Esophagus muscularis mucosa (tissue), 4 donors: ENCODE data around the gene EXOSC7.

ENCODE experiments used
- EP300 ChIP-seq: sonication (generic); formaldehyde crosslinking; IDR thresholded peaks from one replicate; pipeline ENCODE4 v1.6.1; 2017; ENCODE audit warnings: antibody characterized with exemption
- POLR2AphosphoS5 ChIP-seq, 2 donors: sonication (generic); formaldehyde crosslinking; IDR thresholded peaks; one replicate each; pipeline ENCODE4 v1.6.1; 2017; ENCODE audit warnings: antibody characterized with exemption in 2 of 2
- TF ChIP-seq, protein P1 (sequence below), 3 experiments: fragments of 200-600 bp in 2 of 3; fragments of 450-650 bp in 1 of 3; sonication (generic) in 2 of 3; IDR thresholded peaks; one replicate each; pipeline ENCODE4 v1.5.1; 2017 to 2019; ENCODE audit warnings: antibody characterized with exemption in 3 of 3, mild to moderate bottlenecking in 2 of 3, moderate library complexity in 1 of 3

DNA sequence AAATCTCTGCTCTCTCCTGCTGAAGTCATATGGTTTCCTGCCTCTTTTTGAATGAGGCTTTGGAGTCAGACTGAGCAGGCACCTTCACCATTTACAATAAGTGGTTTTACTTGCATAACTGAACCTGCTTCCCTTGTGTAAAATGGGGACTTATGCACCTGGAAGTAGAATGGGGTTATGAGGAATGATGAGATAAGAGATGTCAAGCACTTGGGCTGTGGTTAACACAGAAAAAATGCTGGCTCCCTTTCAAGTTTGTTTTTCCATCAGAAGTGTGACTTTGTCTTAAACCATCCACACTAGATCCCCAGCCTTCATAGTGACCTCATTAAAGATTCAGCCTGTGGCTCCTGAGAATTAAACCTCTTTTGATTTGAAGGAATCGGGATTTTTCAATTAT lies 5.2 kb downstream of the EXOSC7 start:
- TF ChIP-seq POLR2AphosphoS5 (IDR thresholded peaks at IDR 0.05) (no peak), EP300 (no peak)
- TF ChIP-seq, protein P1, sequence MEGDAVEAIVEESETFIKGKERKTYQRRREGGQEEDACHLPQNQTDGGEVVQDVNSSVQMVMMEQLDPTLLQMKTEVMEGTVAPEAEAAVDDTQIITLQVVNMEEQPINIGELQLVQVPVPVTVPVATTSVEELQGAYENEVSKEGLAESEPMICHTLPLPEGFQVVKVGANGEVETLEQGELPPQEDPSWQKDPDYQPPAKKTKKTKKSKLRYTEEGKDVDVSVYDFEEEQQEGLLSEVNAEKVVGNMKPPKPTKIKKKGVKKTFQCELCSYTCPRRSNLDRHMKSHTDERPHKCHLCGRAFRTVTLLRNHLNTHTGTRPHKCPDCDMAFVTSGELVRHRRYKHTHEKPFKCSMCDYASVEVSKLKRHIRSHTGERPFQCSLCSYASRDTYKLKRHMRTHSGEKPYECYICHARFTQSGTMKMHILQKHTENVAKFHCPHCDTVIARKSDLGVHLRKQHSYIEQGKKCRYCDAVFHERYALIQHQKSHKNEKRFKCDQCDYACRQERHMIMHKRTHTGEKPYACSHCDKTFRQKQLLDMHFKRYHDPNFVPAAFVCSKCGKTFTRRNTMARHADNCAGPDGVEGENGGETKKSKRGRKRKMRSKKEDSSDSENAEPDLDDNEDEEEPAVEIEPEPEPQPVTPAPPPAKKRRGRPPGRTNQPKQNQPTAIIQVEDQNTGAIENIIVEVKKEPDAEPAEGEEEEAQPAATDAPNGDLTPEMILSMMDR (IDR thresholded peaks at IDR 0.05) = no peak
